Stimulated activated CD8-positive, alpha-beta memory T cell treated with anti-CD3 and anti-CD28 coated beads, Interleukin-2, amount 100 ng/mL, for 1 hour (primary cell): ENCODE results near the gene SBF2.

Experiments
- DNase-seq, 2 donors: peaks; one replicate each; pipeline ENCODE4 v3.0.0-alpha.2; 2020; ENCODE audit warnings: low read depth in 2 of 2

Gene SBF2

GRCh38 chr11:10302359-10302743, 8.3 kb upstream of the SBF2 start:
- DNase-seq, result no peak

- DNase-seq, result no peak
These were observed 7.8 kb upstream of the SBF2 start for GRCh38 chr11:10301656-10302358.

- no peak for DNase-seq
These were observed 4.3 kb upstream of the SBF2 start for GRCh38 chr11:10298342-10298741.

- no peak for DNase-seq
These were observed 1.3 kb upstream of the SBF2 start for GRCh38 chr11:10295064-10295901.

- no peak for DNase-seq
These were observed 403 bp upstream of the SBF2 start for GRCh38 chr11:10294290-10294953.

- no peak for DNase-seq
These were observed 2.0 kb downstream of the SBF2 start for GRCh38 chr11:10291801-10292638.

- DNase-seq, result no peak
These were observed 4.1 kb downstream of the SBF2 start for GRCh38 chr11:10289765-10290380.

GRCh38 chr11:10288881-10289764, 4.9 kb downstream of the SBF2 start:
- DNase-seq, result no peak

GRCh38 chr11:10287766-10288715, 6.0 kb downstream of the SBF2 start:
- no peak for DNase-seq

GRCh38 chr11:10287140-10287539, 6.9 kb downstream of the SBF2 start:
- no peak for DNase-seq

GRCh38 chr11:10285148-10285802, 8.7 kb downstream of the SBF2 start:
- no peak for DNase-seq

- no peak for DNase-seq
These were observed 10.0 kb downstream of the SBF2 start for GRCh38 chr11:10283991-10284390.

- DNase-seq, result no peak
These were observed 11.9 kb downstream of the SBF2 start for GRCh38 chr11:10282117-10282516.

- DNase-seq, result no peak
These were observed 18.3 kb downstream of the SBF2 start for GRCh38 chr11:10275714-10276113.

GRCh38 chr11:10274726-10275125, 19.3 kb downstream of the SBF2 start:
- DNase-seq, result no peak

- no peak for DNase-seq
These were observed 20.3 kb downstream of the SBF2 start for GRCh38 chr11:10273738-10274137.

- DNase-seq, result no peak
These were observed 21.9 kb downstream of the SBF2 start for GRCh38 chr11:10272132-10272531.

- no peak for DNase-seq
These were observed 25.1 kb downstream of the SBF2 start for GRCh38 chr11:10268746-10269488.
